Vagina (tissue), 2 donors: ENCODE measurements around the gene UBR4.

Experiments
- POLR2A ChIP-seq, 2 donors: fragments of 450-650 bp; IDR thresholded peaks; one replicate each; pipeline ENCODE4 v1.6.1; 2017; ENCODE audit warnings: antibody characterized with exemption in 2 of 2, mild to moderate bottlenecking in 2 of 2, moderate library complexity in 2 of 2
- POLR2AphosphoS5 ChIP-seq, 2 donors: sonication (generic); formaldehyde crosslinking; IDR thresholded peaks; one replicate each; pipeline ENCODE4 v1.9.0; 2017; ENCODE audit warnings: antibody characterized with exemption in 2 of 2, mild to moderate bottlenecking in 2 of 2, low read depth in 1 of 2; ENCODE audit not compliant: insufficient read depth in 1 of 2
- TF ChIP-seq, protein P1 (sequence below), 3 experiments: fragments of 450-650 bp in 2 of 3; fragments of 200-600 bp in 1 of 3; sonication (generic) in 1 of 3; IDR thresholded peaks; one replicate each; pipeline ENCODE4 v1.5.1; 2017 to 2019; ENCODE audit warnings: antibody characterized with exemption in 3 of 3, mild to moderate bottlenecking in 2 of 3, moderate library complexity in 2 of 3

DNA sequence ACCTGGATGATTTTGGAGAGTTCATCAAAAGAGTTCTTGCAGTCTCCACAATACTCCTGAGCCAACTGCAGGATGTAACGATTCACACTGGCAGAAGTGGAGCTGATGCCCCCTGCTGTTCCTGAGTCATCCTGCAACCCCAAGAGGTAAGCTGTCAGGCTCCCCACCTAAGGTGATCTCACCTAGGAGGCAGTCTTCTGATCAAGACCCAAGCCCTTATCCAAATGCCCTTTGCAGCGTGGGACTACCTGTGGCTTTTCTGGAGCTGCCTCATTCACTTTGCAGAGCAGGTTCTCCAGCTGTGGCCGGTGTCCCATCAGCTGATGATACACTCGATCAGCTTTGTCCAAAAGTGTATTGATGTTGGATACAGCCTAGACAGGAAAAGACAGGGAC lies 96.4 kb downstream of the UBR4 start:
- TF ChIP-seq, protein P1, sequence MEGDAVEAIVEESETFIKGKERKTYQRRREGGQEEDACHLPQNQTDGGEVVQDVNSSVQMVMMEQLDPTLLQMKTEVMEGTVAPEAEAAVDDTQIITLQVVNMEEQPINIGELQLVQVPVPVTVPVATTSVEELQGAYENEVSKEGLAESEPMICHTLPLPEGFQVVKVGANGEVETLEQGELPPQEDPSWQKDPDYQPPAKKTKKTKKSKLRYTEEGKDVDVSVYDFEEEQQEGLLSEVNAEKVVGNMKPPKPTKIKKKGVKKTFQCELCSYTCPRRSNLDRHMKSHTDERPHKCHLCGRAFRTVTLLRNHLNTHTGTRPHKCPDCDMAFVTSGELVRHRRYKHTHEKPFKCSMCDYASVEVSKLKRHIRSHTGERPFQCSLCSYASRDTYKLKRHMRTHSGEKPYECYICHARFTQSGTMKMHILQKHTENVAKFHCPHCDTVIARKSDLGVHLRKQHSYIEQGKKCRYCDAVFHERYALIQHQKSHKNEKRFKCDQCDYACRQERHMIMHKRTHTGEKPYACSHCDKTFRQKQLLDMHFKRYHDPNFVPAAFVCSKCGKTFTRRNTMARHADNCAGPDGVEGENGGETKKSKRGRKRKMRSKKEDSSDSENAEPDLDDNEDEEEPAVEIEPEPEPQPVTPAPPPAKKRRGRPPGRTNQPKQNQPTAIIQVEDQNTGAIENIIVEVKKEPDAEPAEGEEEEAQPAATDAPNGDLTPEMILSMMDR (IDR thresholded peaks at IDR 0.05) = no peak
- TF ChIP-seq POLR2A (IDR thresholded peaks at IDR 0.05) (no peak), POLR2AphosphoS5 (IDR thresholded peaks at IDR 0.05; ENCODE audit: insufficient read depth in 1 of 2, low read depth in 1 of 2) (no peak)
